Measurements from ENCODE around the gene SNRNP40. TPM values are rescaled to one million over a fixed set of nuclear protein-coding genes. Genes with fewer than 3 reads are reported as not detected.

SNRNP40 gene
- total RNA-seq, 1 experiment from 2014 or later: 103 TPM

GRCh38 chr1:31259746-31260145, 36.8 kb downstream of the SNRNP40 start (continued):
- TF ChIP-seq IRF1 (CRISPR knock-in tag; IDR thresholded peaks at IDR 0.05): no peak
- no peak for TF ChIP-seq NR3C1 (CRISPR knock-in tag; conservative IDR thresholded peaks at IDR 0.05; ENCODE audit: low read depth)
- no peak for TF ChIP-seq ZNF219 (CRISPR knock-in tag; IDR thresholded peaks at IDR 0.05; ENCODE audit: borderline replicate concordance)
- TF ChIP-seq ZNF232 (CRISPR knock-in tag; IDR thresholded peaks at IDR 0.05): no peak
- TF ChIP-seq TEAD4 (CRISPR knock-in tag; IDR thresholded peaks at IDR 0.05): no peak

GRCh38 chr1:31258581-31258980, 38.0 kb downstream of the SNRNP40 start:
- TF ChIP-seq JAZF1 (CRISPR knock-in tag; IDR thresholded peaks at IDR 0.05) (no peak), FOXK1 (CRISPR knock-in tag; IDR thresholded peaks at IDR 0.05) (no peak), USF1 (CRISPR knock-in tag; IDR thresholded peaks at IDR 0.05) (no peak), ATF1 (CRISPR knock-in tag; IDR thresholded peaks at IDR 0.05) (no peak), MXD4 (CRISPR knock-in tag; IDR thresholded peaks at IDR 0.05; ENCODE audit: borderline replicate concordance) (no peak), MAX (CRISPR knock-in tag; IDR thresholded peaks at IDR 0.05) (no peak), HMGA2 (CRISPR knock-in tag; IDR thresholded peaks at IDR 0.05) (no peak), ELF4 (CRISPR knock-in tag; IDR thresholded peaks at IDR 0.05; ENCODE audit: low read depth) (no peak), ZNF281 (CRISPR knock-in tag; IDR thresholded peaks at IDR 0.05) (no peak), ZNF263 (CRISPR knock-in tag; IDR thresholded peaks at IDR 0.05; ENCODE audit: low read depth) (no peak), ZNF425 (CRISPR knock-in tag; conservative IDR thresholded peaks at IDR 0.05) (no peak), STAT6 (CRISPR knock-in tag; conservative IDR thresholded peaks at IDR 0.05; ENCODE audit: low read depth) (no peak), ZBTB21 (CRISPR knock-in tag; IDR thresholded peaks at IDR 0.05; ENCODE audit: borderline replicate concordance) (no peak), EMX1 (CRISPR knock-in tag; IDR thresholded peaks at IDR 0.05) (no peak), ZBTB43 (CRISPR knock-in tag; IDR thresholded peaks at IDR 0.05) (no peak), FOXJ3 (CRISPR knock-in tag; IDR thresholded peaks at IDR 0.05; ENCODE audit: borderline replicate concordance) (no peak), KAT7 (CRISPR knock-in tag; IDR thresholded peaks at IDR 0.05; ENCODE audit: borderline replicate concordance) (no peak)
- Mint-ChIP-seq H3K4me3 (no peak overlapping the region), H3K36me3 (peaks cover 41% of the 10 kb centered on the region), H3K9me3 (no peaks in the 10 kb centered on the region), H3K27me3 (ENCODE audit: low read depth) (no peaks in the 10 kb centered on the region), H3K4me1 (peaks cover 17% of the 10 kb centered on the region), H3K27ac (no peak overlapping the region)
- ChIA-PET POLR2A (no interaction called here), CTCF (interaction anchor here (1.2 kb wide), 1 partner anchor 74 kb away, joined by 3 read pairs; no protein-coding TSS in a partner anchor)
- DNase-seq (ENCODE audit: low spot score): no peak
- ATAC-seq: no peak

All from WTC11 (cell line).